HCT116 (cell line): ENCODE data around the gene GALNT11. TPM values are rescaled to one million over a fixed set of nuclear protein-coding genes. Genes with fewer than 3 reads are reported as not detected.

Experiments used
- ATAC-seq: fragments of 200-7000 bp; cut with Tn5 transposase; 2 replicates; pipeline ENCODE4 v1.9.1; 2020; ENCODE audit warnings: mild to moderate bottlenecking, moderate library complexity
- BruUV-seq: library from RNA; stranded (reverse); fragments of 400-500 nt; replicated peaks from 2 replicates; lab custom pipeline; 2021; lab: Mats Ljungman, UMichigan
- CTCF ChIA-PET: fragments of 300-600 bp; sonication (Branson Sonifier 250); formaldehyde crosslinking; loops from one replicate; lab custom pipeline; 2021; ENCODE audit warnings: antibody characterized with exemption; lab: Charles Lee
- POLR2A ChIA-PET: fragments of 300-600, 350-600 bp; sonication (Branson Sonifier 250); formaldehyde crosslinking; loops from one replicate; lab custom pipeline; 2021; ENCODE audit warnings: antibody characterized with exemption; lab: Charles Lee
- RAD21 ChIA-PET, 2 experiments: fragments of 300-600 bp; sonication (Branson Sonifier 250); formaldehyde crosslinking; loops; one replicate each; lab custom pipeline; 2023; ENCODE audit warnings: low total read pairs in 2 of 2; ENCODE audit not compliant: uncharacterized antibody in 2 of 2, unreplicated experiment in 2 of 2, low non-redundant PET in 1 of 2; lab: Charles Lee
- DNase-seq: peaks from one replicate; pipeline ENCODE4 v3.0.0-alpha.2; 2010; ENCODE audit warnings: low read depth, low spot score
- H2AFZ ChIP-seq: fragments of 200-600 bp; shearing (Covaris generic), sonication (generic); 2 replicates; pipeline ENCODE4 v1.6.1; 2017; ENCODE audit warnings: low read depth, mixed run types, mixed read lengths, antibody characterized with exemption, low read length; ENCODE audit not compliant: poor library complexity, severe bottlenecking
- H3K27ac ChIP-seq: 2 replicates; pipeline ENCODE4 v1.5.1; 2012; ENCODE audit warnings: low read depth, low read length
- H3K27me3 ChIP-seq: fragments of 200-600 bp; sonication (generic); 2 replicates; pipeline ENCODE4 v1.6.1; 2016; ENCODE audit warnings: mixed run types, low read length, mixed read lengths; ENCODE audit not compliant: insufficient read depth
- H3K36me3 ChIP-seq, 2 experiments: fragments of 200-500 bp in 1 of 2; fragments of 200-600 bp in 1 of 2; sonication (Bioruptor generic) in 1 of 2; sonication (generic) in 1 of 2; 2 replicates each; pipeline versions ENCODE4 v1.5.1 to v1.6.1; 2014 to 2016; ENCODE audit warnings: low read length in 2 of 2, inconsistent platforms in 1 of 2, mixed read lengths in 1 of 2, mixed run types in 1 of 2; ENCODE audit not compliant: insufficient read depth in 2 of 2, control insufficient read depth in 1 of 2
- H3K4me1 ChIP-seq, 2 experiments: fragments of 200-600 bp in 1 of 2; sonication (generic) in 1 of 2; 2 replicates each; pipeline versions ENCODE4 v1.5.1 to v1.6.1; 2012 to 2017; ENCODE audit warnings: low read length in 2 of 2, inconsistent platforms in 1 of 2, mild to moderate bottlenecking in 1 of 2, mixed read lengths in 1 of 2, mixed run types in 1 of 2, moderate library complexity in 1 of 2; ENCODE audit not compliant: insufficient read depth in 2 of 2, control insufficient read depth in 1 of 2
- H3K4me2 ChIP-seq: fragments of 200-600 bp; sonication (generic); 2 replicates; pipeline ENCODE4 v1.6.1; 2017; ENCODE audit warnings: mixed run types, low read length, mixed read lengths
- H3K4me3 ChIP-seq, 2 experiments: fragments of 200-600 bp in 1 of 2; sonication (generic) in 1 of 2; replicated peaks in 1 of 2; 2 replicates each; pipeline ENCODE4 v1.5.1; 2011 to 2016; ENCODE audit warnings: low read length in 2 of 2, control low read depth in 1 of 2, low read depth in 1 of 2, mild to moderate bottlenecking in 1 of 2, mixed read lengths in 1 of 2, mixed run types in 1 of 2
- H3K79me2 ChIP-seq: fragments of 200-600 bp; sonication (generic); 2 replicates; pipeline ENCODE4 v1.6.1; 2017; ENCODE audit warnings: mild to moderate bottlenecking, mixed run types, low read length, moderate library complexity, mixed read lengths; ENCODE audit not compliant: insufficient read depth
- H3K9ac ChIP-seq: fragments of 200-600 bp; sonication (generic); 2 replicates; pipeline ENCODE4 v1.6.1; 2016; ENCODE audit warnings: low read length, mixed read lengths
- H3K9me2 ChIP-seq: fragments of 200-600 bp; sonication (generic), shearing (Covaris generic); 2 replicates; pipeline ENCODE4 v1.6.1; 2017; ENCODE audit warnings: mixed run types, mild to moderate bottlenecking, moderate library complexity; ENCODE audit not compliant: insufficient read depth
- H3K9me3 ChIP-seq, 2 experiments: fragments of 200-500 bp in 1 of 2; fragments of 200-600 bp in 1 of 2; sonication (Bioruptor generic) in 1 of 2; sonication (generic) in 1 of 2; 2 replicates each; pipeline ENCODE4 v1.6.1; 2014 to 2017; ENCODE audit warnings: low read length in 2 of 2, mixed read lengths in 2 of 2, inconsistent platforms in 1 of 2, low read depth in 1 of 2, mild to moderate bottlenecking in 1 of 2, mixed run types in 1 of 2, moderate library complexity in 1 of 2; ENCODE audit not compliant: control insufficient read depth in 1 of 2, insufficient read depth in 1 of 2
- H4K20me1 ChIP-seq: fragments of 200-600 bp; sonication (generic), shearing (Covaris generic); 2 replicates; pipeline ENCODE4 v1.6.1; 2017; ENCODE audit warnings: mixed run types, mild to moderate bottlenecking, moderate library complexity; ENCODE audit not compliant: insufficient read depth
- CBX3 ChIP-seq: IDR thresholded peaks from 2 replicates; pipeline ENCODE4 v1.6.1; 2012; ENCODE audit warnings: low read depth
- CEBPB ChIP-seq: IDR thresholded peaks from 2 replicates; pipeline ENCODE4 v1.6.1; 2012; ENCODE audit warnings: low read depth
- CTCF ChIP-seq, 3 experiments: fragments of 200-600 bp in 1 of 3; sonication (generic) in 1 of 3; IDR thresholded peaks in 2 of 3; conservative IDR thresholded peaks in 1 of 3; 2 replicates each; pipeline ENCODE4 v1.5.1; 2012 to 2017; ENCODE audit warnings: low read depth in 2 of 3, low read length in 2 of 3, antibody characterized with exemption in 1 of 3, borderline replicate concordance in 1 of 3, control low read depth in 1 of 3, mild to moderate bottlenecking in 1 of 3, mixed read lengths in 1 of 3, mixed run types in 1 of 3, moderate library complexity in 1 of 3; ENCODE audit not compliant: insufficient read depth in 1 of 3
- EGR1 ChIP-seq: IDR thresholded peaks from 2 replicates; pipeline ENCODE4 v1.6.1; 2012; ENCODE audit warnings: low read depth
- ELF1 ChIP-seq: IDR thresholded peaks from 2 replicates; pipeline ENCODE4 v1.6.1; 2012; ENCODE audit warnings: low read depth, borderline replicate concordance
- EZH2 ChIP-seq: fragments of 200-600 bp; sonication (generic); IDR thresholded peaks from 2 replicates; pipeline ENCODE4 v1.6.1; 2017; ENCODE audit warnings: antibody characterized with exemption, mixed run types
- EZH2phosphoT487 ChIP-seq: fragments of 200-600 bp; IDR thresholded peaks from 2 replicates; pipeline ENCODE4 v1.6.1; 2018; ENCODE audit warnings: antibody characterized with exemption, borderline replicate concordance
- JUND ChIP-seq: IDR thresholded peaks from 2 replicates; pipeline ENCODE4 v1.6.1; 2012
- POLR2AphosphoS5 ChIP-seq: IDR thresholded peaks from 2 replicates; pipeline ENCODE4 v1.6.1; 2011; ENCODE audit warnings: mild to moderate bottlenecking, low read depth, low read length, moderate library complexity
- RAD21 ChIP-seq: IDR thresholded peaks from 2 replicates; pipeline ENCODE4 v1.6.1; 2012; ENCODE audit warnings: low read depth, mild to moderate bottlenecking
- REST ChIP-seq: IDR thresholded peaks from 2 replicates; pipeline ENCODE4 v1.6.1; 2012; ENCODE audit warnings: low read depth
- SIN3A ChIP-seq: IDR thresholded peaks from 2 replicates; pipeline ENCODE4 v1.6.1; 2012; ENCODE audit warnings: low read depth
- SP1 ChIP-seq: IDR thresholded peaks from 2 replicates; pipeline ENCODE4 v1.6.1; 2012; ENCODE audit warnings: low read depth
- SRF ChIP-seq: IDR thresholded peaks from 2 replicates; pipeline ENCODE4 v1.6.1; 2012; ENCODE audit warnings: low read depth
- YY1 ChIP-seq: IDR thresholded peaks from 2 replicates; pipeline ENCODE4 v1.6.1; 2011; ENCODE audit warnings: low read length, low read depth, moderate library complexity, mild to moderate bottlenecking; ENCODE audit not compliant: insufficient replicate concordance; ENCODE audit errors: extremely low read depth
- ZBTB33 ChIP-seq: IDR thresholded peaks from 2 replicates; pipeline ENCODE4 v1.6.1; 2011; ENCODE audit warnings: mild to moderate bottlenecking, low read length, moderate library complexity; ENCODE audit not compliant: insufficient replicate concordance; ENCODE audit errors: extremely low read depth
- ZFX ChIP-seq: fragments of 450-650 bp; IDR thresholded peaks from 2 replicates; pipeline ENCODE4 v1.6.1; 2017
- intact Hi-C: fragments of 100-400 bp; cut with micrococcal nuclease; formaldehyde crosslinking; loops from 2 replicates; pipeline ENCODE4 v1.10.0; 2022
- total RNA-seq: library from RNA; stranded (reverse); gene quantifications from one replicate; pipeline ENCODE4 v1.2.1, GENCODE V29; 2021; ENCODE audit not compliant: unreplicated experiment
- TF ChIP-seq, protein P1 (sequence below): IDR thresholded peaks from 2 replicates; pipeline ENCODE4 v1.6.1; 2012

The GALNT11 gene
- total RNA-seq, 1 experiment from 2014 or later, result 28.9 TPM

GRCh38 chr7:152078025-152078424 is 52.6 kb downstream of the GALNT11 start:
- Histone ChIP-seq H3K9me2 (no peaks in the 10 kb centered on the region), H3K4me1 (no peaks in the 10 kb centered on the region; a peak in 1 of 4 replicates), H4K20me1 (no peaks in the 10 kb centered on the region), H3K4me3 (no peak overlapping the region), H3K4me2 (no peak overlapping the region), H3K27me3 (no peaks in the 10 kb centered on the region), H3K36me3 (no peaks in the 10 kb centered on the region), H2AFZ (no peak overlapping the region), H3K9me3 (no peaks in the 10 kb centered on the region), H3K9ac (no peak overlapping the region), H3K27ac (no peak overlapping the region), H3K79me2 (peaks cover 15% of the 10 kb centered on the region; the same call in 1 of the 2 replicates)
- ATAC-seq (no peak), DNase-seq (no peak)
- POLR2A ChIA-PET, result no interaction called here
- BruUV-seq, result no TSS peak
- TF ChIP-seq ZFX, result no peak
- TF ChIP-seq SP1, result no peak
- TF ChIP-seq EZH2, result no peak
- no peak for TF ChIP-seq REST
- TF ChIP-seq, protein P1, sequence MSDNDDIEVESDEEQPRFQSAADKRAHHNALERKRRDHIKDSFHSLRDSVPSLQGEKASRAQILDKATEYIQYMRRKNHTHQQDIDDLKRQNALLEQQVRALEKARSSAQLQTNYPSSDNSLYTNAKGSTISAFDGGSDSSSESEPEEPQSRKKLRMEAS, result no peak
- no peak for TF ChIP-seq ELF1
- no peak for TF ChIP-seq POLR2AphosphoS5
- no peak for TF ChIP-seq SIN3A
- TF ChIP-seq EZH2phosphoT487, result no peak
- TF ChIP-seq YY1, result no peak
- no peak for TF ChIP-seq CTCF (IDR thresholded peaks at IDR 0.05 in 2 of 3, conservative IDR thresholded peaks at IDR 0.05 in 1 of 3; ENCODE audit: borderline replicate concordance in 1 of 3, insufficient read depth in 1 of 3, low read depth in 2 of 3, low read length in 2 of 3)
- no peak for TF ChIP-seq SRF
- no peak for TF ChIP-seq CBX3
- no peak for TF ChIP-seq EGR1
- TF ChIP-seq ZBTB33, result no peak
- no peak for TF ChIP-seq JUND
- TF ChIP-seq CEBPB, result no peak
- TF ChIP-seq RAD21, result no peak
- CTCF ChIA-PET, result no interaction called here
- RAD21 ChIA-PET, result no interaction called here
- intact Hi-C loops, result no loop called here
